HG03558 (cell line): ENCODE measurements around the gene PCLO.
A peak's percentile ranks its signal among the peaks of the same experiment; 100 is the strongest.
"Not testable (repeated sequence)": the region's sequence is repeated elsewhere in the genome, so short reads cannot be mapped to it uniquely, and the experiment has no call there.

Source experiments
- ATAC-seq: cut with Tn5 transposase; IDR thresholded peaks from one replicate; pipeline ENCODE4 v1.9.1; 2021; ENCODE audit warnings: moderate number of reproducible peaks; ENCODE audit not compliant: unreplicated experiment; ENCODE audit errors: extremely low read depth

The PCLO gene

GRCh38 chr7:82980130-82980788 is 182.4 kb downstream of the PCLO start:
- ATAC-seq = no peak

GRCh38 chr7:82975811-82976468 is 186.7 kb downstream of the PCLO start:
- no peak for ATAC-seq

GRCh38 chr7:82972135-82972534 is 190.5 kb downstream of the PCLO start:
- ATAC-seq = no peak

- no peak for ATAC-seq
Measured at GRCh38 chr7:82965088-82966036, 197.3 kb downstream of the PCLO start.

GRCh38 chr7:82964150-82964882 is 198.4 kb downstream of the PCLO start:
- ATAC-seq = peak; percentile 41

- ATAC-seq = no peak
Measured at GRCh38 chr7:82961240-82961639, 201.4 kb downstream of the PCLO start.

GRCh38 chr7:82959528-82959927 is 203.2 kb downstream of the PCLO start:
- ATAC-seq = no peak

- no peak for ATAC-seq
Measured at GRCh38 chr7:82957521-82957920, 205.2 kb downstream of the PCLO start.

- no peak for ATAC-seq
Measured at GRCh38 chr7:82953324-82954027, 209.2 kb downstream of the PCLO start.

GRCh38 chr7:82950436-82950835 is 212.2 kb downstream of the PCLO start:
- ATAC-seq = no peak

GRCh38 chr7:82945480-82945879 is 217.2 kb downstream of the PCLO start:
- ATAC-seq = no peak

- ATAC-seq = no peak
Measured at GRCh38 chr7:82945056-82945455, 217.6 kb downstream of the PCLO start.

- ATAC-seq = no peak
Measured at GRCh38 chr7:82932516-82932915, 230.2 kb downstream of the PCLO start.

GRCh38 chr7:82926477-82926876 is 236.2 kb downstream of the PCLO start:
- no peak for ATAC-seq

GRCh38 chr7:82925331-82925730 is 237.4 kb downstream of the PCLO start:
- no peak for ATAC-seq

GRCh38 chr7:82906502-82906901 is 256.2 kb downstream of the PCLO start:
- ATAC-seq = no peak

- no peak for ATAC-seq
Measured at GRCh38 chr7:82904871-82905270, 257.8 kb downstream of the PCLO start.

GRCh38 chr7:82901098-82901497 is 261.6 kb downstream of the PCLO start:
- ATAC-seq = not testable (repeated sequence)

GRCh38 chr7:82897500-82897899 is 265.2 kb downstream of the PCLO start:
- no peak for ATAC-seq

GRCh38 chr7:82894341-82894740 is 268.3 kb downstream of the PCLO start:
- not testable (repeated sequence) for ATAC-seq
